HG03095 (cell line): ENCODE measurements around the gene SPP2.

Experiments
- ATAC-seq: cut with Tn5 transposase; IDR thresholded peaks from one replicate; pipeline ENCODE4 v1.9.1; 2021; ENCODE audit warnings: moderate library complexity; ENCODE audit not compliant: unreplicated experiment

Gene SPP2, protein sequence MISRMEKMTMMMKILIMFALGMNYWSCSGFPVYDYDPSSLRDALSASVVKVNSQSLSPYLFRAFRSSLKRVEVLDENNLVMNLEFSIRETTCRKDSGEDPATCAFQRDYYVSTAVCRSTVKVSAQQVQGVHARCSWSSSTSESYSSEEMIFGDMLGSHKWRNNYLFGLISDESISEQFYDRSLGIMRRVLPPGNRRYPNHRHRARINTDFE

DNA sequence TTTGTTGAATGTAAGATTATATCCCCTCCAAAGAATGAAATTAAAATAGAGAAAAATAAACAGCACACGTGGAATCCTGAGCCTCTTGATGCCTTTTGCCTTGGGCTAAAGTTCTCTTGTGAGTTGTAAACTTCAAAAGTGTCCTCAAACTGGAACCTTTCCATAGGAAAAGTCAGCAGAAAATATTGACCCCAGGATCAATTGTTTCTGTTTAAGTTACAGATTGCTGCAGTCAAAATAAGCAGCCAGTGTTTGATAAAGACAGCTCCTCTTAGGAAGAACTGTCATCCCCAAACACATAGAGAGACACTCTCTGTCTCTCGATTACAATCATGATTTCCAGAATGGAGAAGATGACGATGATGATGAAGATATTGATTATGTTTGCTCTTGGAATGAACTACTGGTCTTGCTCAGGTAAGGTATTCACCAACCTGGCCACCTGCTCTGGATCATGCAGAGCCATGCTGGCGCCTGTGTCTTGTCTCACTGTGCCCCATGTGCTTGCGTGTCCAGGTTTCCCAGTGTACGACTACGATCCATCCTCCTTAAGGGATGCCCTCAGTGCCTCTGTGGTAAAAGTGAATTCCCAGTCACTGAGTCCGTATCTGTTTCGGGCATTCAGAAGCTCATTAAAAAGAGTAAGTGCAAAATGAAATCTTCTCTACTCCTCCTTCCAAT, at the start of gene SPP2:
Gene SPP2 (plus strand): TSS at position 248 of the 681 bp plus-strand sequence. CDS start 85 bp downstream, at position 333.
- ATAC-seq = no peak

DNA sequence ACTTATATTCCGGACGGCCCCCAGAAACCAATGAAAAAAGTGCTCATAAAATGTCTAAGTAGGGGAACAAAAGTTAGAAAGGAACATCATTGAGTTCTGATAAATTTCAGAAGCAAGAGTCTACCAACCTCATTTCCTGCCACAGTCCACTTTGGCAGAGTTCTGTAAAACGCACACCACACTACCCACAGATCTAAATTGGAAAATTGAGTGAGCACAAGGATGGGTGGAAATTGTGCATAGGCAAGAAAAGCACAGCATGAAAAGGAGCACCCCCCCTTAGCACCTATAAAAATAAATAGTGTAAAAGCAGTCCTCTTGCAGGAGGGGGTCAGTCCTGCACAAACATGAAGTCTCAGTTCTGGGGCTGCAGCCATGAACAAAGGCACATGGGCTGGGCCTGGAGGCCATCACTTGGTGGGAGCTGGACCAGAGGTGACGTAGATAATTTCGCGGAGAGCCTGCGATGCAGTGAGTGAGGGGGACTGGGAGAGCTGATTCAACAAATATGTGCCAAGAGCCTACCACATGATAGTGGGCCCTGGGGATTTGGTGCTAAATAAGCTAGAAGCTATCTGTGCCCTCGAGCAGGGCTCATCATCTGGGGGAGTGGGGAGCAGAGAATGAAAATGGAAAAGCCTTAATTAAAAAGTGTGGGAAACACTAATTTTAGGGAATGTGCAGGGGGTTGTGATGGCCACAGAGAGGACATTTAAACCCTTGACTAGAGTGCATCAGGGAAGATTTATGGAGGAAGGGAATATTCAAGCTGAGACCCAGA, 48.9 kb upstream of the SPP2 start:
- no peak for ATAC-seq

DNA sequence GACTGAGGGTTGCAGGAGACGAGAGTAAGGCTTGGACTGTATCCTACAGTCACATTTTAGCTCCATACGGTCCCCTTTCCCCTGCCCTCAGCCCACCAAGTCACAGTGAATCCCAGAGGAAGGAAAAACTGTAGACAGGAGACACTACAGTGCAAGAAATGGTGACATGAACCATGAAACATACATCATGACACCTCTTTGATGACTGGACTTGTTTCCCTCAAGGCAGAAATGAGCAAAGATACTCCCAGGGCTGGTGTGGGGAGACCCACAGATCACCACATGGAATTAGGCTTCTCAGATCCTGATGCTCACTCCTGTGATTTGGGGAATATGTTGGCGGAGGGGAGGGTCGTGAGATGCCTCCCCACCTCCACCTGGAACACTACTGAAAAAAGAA, 48.2 kb upstream of the SPP2 start:
- no peak for ATAC-seq

DNA sequence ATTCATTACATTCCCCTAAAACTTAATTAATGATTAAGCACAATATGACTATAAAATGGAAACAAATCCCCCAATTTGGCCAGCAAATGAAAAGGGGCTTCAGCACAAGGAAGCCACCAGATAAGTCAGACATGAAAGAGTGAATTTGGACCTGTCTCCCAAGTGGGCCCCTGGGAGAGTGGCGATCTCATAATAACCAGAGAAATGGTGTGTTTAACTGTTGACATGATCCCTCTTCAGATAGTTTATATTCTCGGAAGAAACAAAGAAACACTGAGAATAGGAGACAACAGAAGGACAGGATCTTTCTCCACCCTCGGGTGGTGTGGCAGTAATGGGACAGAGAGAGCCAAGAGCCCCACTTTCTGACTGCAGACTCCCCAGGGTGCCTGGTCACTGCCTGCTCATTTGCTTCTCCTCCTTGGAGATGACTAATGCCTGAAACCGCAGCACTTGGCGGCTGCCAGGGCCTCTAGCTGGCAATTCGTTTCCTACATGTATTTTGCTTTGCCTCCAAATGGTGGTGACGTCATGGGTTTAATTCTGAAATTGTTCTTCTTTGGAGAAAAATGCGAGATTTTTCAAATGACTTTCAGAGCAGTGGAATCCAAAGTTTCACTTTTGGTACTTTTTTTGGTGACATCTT, 46.4 kb upstream of the SPP2 start:
- ATAC-seq = no peak

DNA sequence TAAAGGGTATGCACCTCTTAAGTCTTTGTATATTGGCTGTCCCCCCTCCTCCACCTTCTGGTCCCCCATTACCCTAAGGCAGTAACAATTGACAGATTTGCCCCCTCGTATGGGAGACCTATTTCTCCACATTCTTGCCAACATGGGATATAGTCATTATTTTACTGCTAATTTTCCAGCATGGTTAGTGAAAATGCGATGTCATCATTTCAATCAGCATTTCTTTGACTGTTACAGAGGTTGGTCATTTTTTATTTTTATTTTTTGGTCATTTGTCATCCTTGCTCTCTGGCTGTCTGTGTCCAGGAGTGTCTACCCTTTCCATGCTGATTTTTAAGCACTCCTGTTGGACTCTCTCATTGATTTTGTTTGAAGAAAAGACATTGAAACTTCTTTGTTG, 45.4 kb upstream of the SPP2 start:
- no peak for ATAC-seq

DNA sequence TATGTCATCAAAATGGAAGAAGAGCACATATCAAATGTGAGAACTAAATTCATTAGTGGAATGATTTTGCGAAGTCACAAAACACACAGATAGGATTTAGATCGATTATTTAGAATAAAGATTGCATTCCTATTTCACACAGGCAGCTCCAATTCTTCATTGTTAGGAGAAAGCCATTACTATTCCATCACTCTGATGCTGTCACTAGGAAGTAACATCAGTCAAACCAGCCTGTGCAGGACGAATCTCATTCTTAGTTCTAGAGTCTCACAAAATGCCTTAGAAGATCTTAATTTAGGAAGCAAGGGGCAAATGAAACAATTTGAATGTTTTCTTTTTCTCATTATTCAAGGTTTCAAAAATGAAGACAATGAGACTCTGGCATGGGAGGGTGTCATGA, 44.0 kb upstream of the SPP2 start:
- no peak for ATAC-seq

DNA sequence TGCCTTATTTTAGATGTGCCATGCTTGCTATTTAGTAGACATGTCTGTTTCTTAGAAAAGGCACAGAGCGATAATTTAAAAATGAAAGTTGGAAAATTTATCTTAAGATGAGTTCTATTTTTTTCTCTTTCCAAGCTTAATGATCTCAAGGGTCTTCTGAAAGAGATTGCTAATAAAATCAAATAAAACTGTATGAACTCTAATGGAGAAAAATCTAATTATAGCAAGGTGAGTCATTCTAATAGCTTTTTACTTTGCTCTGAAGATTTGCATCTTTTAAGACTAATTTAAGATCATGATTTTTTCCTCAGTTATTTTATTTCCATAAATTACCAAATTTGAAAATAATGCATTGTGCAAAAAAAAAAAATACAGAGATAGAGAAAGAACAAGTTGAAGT, 36.1 kb upstream of the SPP2 start:
- ATAC-seq = no peak

DNA sequence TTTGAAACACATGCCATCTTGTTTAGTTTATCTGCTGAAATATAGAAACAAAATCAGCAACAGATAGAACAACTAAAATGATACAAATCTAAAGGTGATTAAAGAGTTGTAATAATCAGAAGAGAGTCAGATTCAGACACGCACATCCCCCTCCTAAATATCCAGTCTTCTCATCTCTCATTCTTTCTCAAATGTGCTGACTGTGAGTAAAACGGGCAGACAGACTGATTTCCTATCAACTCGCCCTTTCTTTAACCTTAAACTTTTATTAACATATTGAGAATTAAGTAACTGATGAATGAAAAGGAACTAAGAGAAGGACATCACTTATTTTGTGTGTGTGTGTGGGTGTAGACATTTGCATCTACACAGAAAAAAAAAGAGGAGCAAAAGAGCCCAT, 34.6 kb upstream of the SPP2 start:
- no peak for ATAC-seq

DNA sequence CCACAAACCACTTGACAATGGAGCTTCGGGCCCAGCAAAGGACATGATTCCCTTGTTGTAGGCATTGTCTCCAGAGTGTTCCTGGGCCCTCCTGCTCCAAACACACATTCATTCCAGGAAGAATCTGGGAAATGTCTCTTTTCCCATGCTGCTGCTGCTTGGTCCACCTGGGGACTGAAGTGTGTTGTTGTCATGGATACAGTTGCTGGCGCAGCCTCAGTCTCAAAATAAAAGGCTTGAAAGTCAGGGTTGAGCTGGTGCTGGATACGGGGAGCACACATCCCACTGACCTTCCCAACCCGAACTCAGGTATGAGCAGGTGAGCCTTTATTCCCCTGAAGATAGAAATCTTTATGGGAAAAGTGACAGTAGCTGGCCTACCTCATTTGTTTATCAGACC, 30.6 kb upstream of the SPP2 start:
- no peak for ATAC-seq

DNA sequence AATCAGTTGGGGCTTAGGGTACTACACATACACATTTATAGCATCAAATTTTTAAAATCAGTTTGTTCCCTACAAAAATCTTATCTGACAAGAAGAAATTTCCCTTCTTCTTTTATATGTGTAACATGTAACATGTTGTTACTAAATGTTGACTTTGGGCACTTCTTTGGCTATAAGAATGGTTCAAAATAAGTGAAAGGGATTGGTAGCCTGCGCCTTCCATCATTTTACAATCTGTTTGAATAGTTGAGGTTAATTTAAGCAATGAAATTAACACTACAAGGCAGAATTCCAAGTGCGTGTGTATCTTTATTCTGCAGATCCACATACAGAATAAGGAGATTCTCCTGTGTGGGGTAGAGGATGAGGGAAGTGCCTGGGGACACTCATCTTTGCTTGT, 30.2 kb upstream of the SPP2 start:
- ATAC-seq = no peak

DNA sequence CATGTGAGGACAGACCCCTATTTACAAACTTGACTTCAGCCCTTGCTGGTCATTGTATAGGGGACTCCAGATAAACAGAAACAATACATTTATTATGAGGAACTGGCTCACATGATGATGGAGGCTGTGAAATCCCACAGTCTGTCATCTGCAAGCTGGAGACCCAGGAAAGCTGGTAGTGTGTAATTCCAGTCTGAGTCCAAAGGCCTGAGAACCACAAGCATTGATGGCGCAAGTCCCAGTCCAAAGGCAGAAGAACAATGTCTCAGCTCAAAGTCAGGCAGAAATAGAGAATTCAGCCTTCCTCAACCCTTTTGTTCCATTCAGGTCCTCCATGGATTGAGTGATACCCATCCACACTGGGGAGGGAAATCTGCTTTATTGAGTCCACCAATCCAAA, 28.1 kb upstream of the SPP2 start:
- ATAC-seq = no peak

DNA sequence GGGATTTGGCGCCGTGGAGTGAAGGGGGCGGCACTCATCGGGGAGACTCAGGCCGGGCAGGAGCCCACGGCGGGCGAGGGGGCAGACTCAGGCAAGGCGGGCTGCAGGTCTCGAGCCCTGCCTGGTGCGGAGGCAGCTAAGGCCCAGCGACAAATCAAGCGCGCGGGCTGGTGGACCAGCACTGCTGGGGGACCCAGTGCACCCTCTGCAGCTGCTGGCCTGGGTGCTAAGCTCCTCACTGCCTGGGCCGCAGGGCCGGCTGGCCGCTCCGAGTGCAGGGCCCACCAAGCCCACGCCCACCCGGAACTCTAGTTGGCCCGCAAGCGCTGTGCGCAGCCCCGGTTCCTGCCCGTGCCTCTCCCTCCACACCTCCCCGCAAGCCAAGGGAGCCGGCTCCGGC, 26.2 kb upstream of the SPP2 start:
- ATAC-seq = no peak

DNA sequence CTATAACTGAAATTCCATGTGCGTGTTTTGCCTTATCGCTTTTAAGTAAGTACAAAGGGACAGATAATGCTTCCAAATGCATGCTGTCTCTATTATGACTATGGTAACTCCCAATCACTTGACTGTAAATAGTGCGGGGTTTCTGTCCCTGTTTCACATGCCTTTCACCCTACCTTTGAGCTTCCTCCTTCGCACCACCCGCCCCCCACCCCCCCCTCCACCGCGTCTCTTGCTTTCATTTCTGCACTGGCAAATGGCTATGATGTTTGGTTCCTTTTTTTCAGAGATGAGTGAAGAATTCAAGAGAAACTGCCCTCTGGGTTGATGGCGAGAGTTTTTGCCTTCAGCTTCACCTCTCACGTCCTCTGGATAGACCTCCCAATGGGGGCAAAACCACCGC, 25.0 kb upstream of the SPP2 start:
- no peak for ATAC-seq

DNA sequence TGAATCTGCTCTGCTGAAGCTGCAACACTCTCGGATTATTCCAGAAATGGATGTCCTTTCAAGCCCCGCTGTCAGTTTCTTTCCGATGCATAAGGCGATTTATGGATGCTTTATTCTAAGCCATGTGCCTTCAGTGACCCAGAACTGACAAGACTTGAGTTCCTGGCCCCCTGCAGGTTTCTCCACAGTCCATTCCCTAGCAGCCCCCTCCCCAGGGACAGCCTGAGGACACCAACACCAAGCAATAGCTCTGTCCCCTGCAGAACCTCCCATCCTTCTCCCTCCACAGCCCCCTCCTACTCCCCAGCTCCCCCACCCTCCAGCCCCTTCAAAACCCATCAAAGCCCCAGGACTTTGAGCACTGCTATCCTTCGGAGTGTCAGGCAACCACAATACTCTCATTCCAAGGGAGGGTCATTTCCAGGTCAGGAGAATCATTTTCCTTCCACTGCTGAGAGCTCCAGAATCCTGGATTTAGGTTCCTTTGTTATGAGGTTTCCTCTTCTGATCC, 24.6 kb upstream of the SPP2 start:
- no peak for ATAC-seq

DNA sequence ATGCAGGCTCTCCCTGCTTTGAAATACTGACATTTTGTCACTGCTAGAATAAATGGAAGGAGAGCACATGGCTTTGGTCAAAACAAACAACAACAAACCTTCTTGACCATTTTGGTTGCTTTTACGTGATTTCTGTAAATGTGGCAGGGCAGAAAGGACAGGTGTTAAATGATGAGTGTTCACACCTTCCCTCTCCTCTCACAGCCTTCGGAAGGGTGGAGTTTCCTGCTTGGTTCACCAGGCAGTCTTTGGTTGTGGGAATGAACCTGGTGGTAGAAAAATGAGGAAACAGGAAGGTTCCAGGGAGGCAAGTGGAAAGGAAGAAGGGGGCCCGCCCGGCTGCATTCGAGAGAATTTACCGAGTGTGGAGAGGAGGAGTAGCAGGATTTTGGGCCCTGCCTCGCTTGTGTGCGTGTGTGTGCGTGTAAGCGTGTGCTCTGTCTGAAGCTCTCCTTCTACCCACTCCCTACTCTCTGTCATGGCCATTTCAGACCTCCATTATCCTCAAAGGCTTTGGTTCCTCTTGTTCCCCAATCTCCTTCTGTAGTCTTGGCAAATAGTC, 23.7 kb upstream of the SPP2 start:
- no peak for ATAC-seq

DNA sequence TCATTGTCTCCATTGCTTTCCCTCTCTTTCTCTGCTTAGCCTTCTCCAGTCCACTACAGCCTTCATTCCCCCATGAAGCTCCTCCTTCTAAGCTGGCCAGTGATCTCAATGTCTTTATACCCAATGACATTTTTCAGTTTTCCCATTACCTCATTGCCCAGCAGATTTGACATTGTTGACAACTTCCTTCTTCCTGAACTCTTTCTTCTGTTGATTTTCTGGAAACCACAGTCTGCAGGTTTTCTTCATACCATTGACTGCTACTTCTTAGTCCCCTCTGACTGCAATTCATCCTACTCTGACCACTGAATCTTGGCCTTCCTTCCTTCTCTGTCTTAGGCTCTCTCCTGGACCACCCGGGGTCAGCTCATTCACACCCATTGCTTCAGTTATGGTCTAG, 22.9 kb upstream of the SPP2 start:
- no peak for ATAC-seq

DNA sequence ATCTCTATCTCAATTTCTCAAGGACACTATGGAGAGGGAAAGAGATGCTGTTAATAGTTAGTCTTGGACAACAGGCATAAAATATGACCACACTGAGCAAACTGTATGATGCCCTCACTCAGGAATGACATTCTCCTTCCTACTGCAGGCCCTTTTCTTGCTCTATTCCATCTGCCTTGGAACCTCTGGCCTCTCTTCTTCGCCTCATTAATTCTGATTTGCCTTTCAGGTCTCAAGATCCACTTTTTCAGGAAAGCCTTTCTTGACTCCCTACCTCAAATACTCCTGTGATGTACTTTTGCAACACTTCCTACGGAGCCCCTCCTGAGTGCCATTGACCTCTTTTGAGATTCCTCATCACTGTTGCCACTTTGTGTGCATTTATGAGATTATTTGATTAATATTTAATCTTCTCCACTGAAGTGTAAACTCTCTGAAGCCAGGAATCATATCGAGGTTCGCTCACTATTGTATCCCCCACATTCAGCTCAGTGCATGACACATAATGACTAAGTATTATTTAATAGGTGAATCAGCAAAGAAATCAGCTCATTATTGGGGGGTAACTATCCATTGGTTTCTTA, 21.3 kb upstream of the SPP2 start:
- ATAC-seq = no peak

DNA sequence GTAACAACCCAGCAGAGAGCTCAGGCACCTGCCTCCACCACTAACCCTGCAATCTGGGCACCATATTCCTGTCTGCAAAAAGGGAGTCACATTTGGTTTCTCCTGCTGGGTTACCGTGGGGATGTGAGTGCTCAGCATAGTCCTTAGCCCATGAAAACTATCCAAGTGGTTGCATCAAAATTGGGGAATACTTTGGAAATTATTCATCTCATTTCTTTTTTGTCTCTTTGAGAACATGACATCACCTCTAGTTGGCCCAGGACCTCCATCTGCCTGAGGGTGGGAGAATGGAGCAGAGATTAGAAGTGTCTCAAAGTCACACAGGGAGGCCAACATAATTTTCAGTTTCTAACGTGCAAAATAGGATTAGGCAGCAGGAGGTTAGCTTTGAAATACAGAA, 19.3 kb upstream of the SPP2 start:
- ATAC-seq = no peak

DNA sequence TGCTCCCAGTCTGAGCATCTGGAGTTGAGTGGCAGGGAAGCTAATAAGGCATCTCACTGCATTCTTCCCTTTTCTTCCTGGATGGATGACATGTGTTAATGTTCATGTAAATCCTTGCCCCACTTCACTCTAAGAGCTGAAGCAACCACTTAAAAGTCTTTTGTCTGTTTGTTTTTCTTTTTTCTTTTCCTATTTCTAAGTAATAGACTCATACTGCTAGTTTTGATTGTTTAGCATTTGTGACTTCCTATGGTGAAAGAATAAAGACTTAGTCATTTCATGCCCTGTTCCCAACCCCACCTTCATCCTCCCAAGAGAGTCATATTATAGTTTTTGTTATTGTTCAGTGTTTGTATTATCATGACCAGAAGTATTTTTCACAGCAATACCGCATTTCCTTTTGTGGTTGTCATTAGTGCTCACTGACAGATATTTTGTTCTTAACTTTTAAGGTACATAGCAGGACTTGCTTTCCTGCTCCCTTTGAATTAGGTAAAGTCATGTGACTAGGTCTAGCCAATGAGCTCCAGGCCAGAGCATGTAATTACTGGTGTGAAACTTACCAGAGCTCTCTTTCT, 18.1 kb upstream of the SPP2 start:
- no peak for ATAC-seq

DNA sequence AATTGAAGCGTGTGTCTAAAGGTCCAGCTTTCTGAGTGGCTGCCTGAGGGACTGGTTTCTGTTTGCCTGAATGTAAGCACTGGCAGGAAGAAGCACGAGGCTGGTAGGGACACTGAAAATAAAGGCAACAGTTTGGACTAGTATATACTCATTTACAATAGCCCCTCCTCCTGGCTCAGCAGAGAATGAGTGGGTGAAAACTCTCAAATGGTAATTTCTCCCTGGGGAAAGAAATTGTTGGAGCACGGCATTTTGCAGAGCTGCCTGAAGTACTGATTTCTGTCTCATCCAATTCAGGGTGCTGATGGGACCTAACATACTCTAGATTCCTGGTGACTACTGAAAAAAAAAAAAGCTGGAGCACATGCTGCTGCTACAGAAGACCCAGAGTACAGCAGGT, 17.3 kb upstream of the SPP2 start:
- no peak for ATAC-seq

DNA sequence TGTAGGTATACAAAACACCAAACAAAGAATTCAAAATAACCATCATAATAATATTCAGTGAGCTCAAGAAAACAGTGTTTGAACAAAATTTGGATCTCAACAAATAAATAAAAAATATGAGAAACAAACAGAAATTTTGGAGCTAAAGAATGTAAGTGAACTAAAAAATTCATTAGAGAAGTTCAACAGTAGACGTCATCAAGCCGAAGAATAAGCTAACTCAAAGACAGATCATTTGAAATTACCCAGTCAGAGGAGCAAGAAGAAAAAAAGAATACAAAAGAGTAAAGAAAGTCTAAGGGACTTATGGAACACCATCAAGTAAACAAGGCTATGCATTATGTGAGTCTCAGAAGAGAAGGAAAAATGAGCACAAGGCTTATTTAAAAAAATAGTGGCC, 16.6 kb upstream of the SPP2 start:
- ATAC-seq = no peak
